GM12873 (cell line): ENCODE measurements around the gene LTBP2.

Source experiments
- TF ChIP-seq, protein P1 (sequence below): IDR thresholded peaks from 2 replicates; pipeline ENCODE4 v1.5.1; 2012; ENCODE audit warnings: low read depth, mild to moderate bottlenecking, moderate library complexity, low read length, control low read depth; ENCODE audit not compliant: insufficient read depth; ENCODE audit errors: missing control alignments

LTBP2 gene

DNA sequence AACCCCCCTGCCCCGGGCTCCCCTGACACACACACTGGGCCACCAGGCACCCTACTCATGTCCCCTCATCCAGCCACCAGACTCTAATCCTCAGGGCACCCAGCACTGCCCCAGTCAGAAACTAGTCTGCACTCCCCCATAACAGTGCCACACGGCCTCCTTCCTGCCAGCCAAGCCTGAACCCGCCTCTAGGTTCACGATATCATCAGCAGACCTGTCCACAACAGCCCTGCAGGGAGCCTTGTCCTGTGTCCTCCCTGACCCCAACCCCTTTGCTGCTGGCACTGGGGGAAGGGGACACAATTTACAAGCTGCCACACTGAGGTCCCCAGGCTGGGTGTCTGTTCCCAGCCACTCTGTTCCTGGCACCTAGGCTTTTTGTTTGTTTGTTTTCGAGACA lies 33.6 kb downstream of the LTBP2 start:
- TF ChIP-seq, protein P1, sequence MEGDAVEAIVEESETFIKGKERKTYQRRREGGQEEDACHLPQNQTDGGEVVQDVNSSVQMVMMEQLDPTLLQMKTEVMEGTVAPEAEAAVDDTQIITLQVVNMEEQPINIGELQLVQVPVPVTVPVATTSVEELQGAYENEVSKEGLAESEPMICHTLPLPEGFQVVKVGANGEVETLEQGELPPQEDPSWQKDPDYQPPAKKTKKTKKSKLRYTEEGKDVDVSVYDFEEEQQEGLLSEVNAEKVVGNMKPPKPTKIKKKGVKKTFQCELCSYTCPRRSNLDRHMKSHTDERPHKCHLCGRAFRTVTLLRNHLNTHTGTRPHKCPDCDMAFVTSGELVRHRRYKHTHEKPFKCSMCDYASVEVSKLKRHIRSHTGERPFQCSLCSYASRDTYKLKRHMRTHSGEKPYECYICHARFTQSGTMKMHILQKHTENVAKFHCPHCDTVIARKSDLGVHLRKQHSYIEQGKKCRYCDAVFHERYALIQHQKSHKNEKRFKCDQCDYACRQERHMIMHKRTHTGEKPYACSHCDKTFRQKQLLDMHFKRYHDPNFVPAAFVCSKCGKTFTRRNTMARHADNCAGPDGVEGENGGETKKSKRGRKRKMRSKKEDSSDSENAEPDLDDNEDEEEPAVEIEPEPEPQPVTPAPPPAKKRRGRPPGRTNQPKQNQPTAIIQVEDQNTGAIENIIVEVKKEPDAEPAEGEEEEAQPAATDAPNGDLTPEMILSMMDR, result no peak

DNA sequence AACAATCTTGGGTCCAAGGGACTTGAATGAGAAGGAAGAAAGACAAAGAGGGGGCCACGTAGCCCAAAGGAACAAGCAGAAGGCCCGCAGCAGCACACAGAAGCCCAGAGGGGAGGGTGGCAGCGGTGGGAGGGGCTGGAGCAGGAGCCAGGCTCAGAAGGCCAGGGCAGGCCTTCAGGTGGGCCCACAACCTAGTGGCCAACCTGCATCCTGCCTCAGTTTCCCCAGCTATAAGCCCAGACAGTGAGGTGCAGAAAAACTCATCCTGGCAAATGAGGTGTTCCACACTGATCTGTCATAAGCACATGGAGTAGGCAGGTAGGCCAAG lies 34.1 kb downstream of the LTBP2 start:
- TF ChIP-seq, protein P1, result no peak

DNA sequence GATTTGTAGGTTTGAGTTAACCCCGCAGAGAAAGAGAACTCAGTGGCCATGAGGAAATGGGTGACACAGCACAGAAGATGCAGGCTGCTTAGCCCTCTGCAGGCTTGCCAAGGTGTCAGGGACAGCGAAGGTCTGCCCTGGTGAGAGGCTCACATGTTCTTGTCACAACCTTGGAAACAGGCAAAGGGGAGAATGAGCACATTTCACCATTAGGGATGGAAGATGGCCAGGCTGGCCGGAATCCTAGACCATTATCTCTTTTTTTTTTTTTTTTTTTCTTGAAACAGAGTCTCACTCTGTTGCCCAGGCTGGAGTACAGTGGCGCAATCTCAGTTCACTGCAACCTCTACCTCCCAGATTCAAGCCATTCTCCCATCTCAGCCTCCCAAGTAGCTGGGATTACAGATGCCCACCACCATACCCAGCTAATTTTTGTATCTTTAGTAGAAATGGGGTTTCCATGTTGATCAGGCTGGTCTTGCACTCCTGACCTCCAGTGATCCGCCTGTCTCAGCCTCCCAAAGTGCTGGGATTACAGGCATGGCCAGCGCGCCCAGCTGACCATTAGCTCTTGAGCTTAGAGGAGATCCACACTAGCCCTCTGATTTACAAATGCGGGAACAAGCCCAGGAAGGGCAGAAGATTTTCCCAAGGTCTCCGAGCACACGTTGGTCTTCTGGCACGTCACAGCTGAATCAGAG lies 34.6 kb downstream of the LTBP2 start:
- TF ChIP-seq, protein P1, result no peak

DNA sequence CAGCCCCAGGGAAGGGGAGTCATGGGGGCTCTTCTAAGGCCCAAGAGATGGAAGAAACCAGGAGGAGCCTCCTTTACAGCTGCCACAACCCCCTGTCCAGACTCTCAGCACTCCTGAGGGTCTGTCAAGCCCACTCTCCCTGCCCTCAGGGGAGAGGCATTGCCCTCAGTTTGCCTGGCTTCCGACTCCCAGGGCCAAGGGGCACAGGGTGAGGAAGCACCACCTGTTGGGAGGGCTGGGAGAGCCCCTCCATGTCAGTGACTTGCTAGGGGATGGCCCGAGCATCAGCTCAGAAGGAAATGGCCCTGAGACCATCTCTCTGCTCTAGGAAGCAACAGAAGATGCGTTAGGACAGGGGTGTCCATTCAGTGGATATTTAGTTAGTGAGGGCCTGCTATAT lies 36.1 kb downstream of the LTBP2 start:
- TF ChIP-seq, protein P1, result no peak

DNA sequence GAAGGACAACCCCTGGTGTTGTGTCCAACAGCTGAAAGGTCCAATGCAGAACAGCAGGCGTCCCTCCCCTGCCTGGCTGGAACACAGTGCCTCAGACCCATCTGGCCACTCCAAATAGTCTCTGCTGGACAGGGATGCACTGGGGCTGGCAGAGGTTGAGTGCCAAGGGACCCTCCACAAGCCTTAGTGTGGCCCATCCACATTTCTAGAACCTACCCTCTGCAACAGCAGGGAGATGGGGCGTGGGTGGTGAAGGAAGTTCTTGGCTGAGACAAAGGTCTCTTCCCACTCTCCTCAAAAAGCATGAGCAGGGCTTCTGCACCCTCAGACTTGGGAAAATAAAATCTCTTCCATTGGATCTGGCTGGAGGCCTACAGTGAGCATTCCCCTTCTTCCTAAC lies 36.5 kb downstream of the LTBP2 start:
- TF ChIP-seq, protein P1, result no peak

DNA sequence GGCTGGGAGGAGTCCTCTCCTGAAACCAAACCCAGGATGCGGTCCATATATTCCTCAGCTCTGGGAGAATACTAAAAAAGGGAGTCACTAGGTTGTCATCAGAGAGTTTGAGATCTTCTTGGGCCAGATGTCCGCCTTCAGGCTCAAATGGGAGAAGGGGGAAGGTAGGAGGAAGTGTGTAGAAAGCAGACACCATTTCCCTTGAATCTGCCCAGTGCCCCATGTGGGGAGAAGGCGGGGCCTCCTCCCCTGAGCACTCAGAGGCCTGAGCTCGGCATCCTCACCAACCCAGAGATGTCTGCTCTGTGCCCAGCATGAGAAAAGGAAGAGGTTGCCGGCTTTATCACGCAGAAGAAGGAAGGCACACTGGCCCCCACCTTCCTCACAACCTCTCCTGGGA lies 37.3 kb downstream of the LTBP2 start:
- TF ChIP-seq, protein P1, result no peak

DNA sequence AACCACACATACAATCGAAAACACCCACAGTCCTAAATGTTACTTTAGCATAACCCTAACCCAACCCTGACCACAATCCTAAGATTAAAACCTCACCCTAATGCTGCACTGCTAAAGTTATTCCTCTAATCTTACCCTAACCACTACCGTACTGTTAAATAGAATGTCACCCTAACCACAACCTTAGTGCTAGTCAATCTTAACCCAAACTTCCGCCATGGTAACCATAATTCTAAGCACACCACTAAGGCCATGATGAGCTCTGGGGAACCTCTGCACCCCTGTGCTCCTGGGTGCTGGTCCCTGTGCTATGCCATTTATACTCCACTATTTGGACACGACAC lies 38.0 kb downstream of the LTBP2 start:
- TF ChIP-seq, protein P1, result no peak

DNA sequence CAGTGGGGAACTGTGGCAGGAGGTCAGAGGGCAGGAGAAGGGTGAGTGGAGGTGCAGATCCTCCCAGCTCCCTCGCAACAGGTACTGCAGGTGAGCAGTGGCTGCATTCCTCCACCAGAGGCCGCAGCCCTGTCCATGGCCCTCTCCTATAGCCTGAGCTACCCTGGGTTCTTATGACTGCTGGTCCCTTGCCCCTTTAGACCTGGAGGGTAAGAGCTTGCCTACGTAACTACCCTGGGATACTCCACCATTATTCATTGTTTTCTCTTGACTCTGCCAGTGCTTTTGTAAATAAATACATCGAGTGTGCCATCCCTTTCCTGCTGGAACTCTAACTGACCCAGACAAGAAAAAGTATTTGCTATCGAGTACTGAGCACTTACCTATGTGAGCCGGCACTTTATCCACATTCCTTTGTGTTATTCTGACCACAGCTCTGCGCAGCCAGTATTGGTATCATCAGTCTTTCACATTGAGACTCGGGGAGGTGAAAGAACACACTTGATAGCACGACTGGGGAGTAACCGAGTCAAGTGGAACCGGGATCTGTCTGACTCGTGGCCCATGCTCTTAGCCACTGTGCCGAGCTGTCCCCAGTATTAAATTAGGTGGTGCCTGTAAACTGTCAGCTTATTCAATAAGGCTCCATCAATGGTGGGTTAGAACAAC lies 38.5 kb downstream of the LTBP2 start:
- TF ChIP-seq, protein P1, result no peak
